Right lobe of liver (tissue), 4 donors: ENCODE measurements around the gene DACT1.

Source experiments
- CTCF ChIP-seq, 4 donors: fragments of 200-600 bp in 3 of 4; fragments of 450-650 bp in 1 of 4; IDR thresholded peaks; one replicate each; pipeline versions ENCODE4 v1.5.1 to v1.8.0; 2016 to 2022; ENCODE audit warnings: antibody characterized with exemption in 4 of 4, mild to moderate bottlenecking in 2 of 4
- POLR2A ChIP-seq: fragments of 450-650 bp; IDR thresholded peaks from one replicate; pipeline ENCODE4 v1.6.1; 2017; ENCODE audit warnings: antibody characterized with exemption, mild to moderate bottlenecking
- donor health status: DM: no; HTN: no; CAD: no.
- donor health status: DM: no; HTN: no; CAD: no.
- donor health status: DM: no; HTN: yes; CAD: no.

- no peak for TF ChIP-seq CTCF (IDR thresholded peaks at IDR 0.05)
- no peak for TF ChIP-seq POLR2A
Observed at GRCh38 chr14:58663494-58664111, 25.8 kb downstream of the DACT1 start.
